H54 (cell line): Measurements from ENCODE around the gene ARL6IP6.

ENCODE experiments used
- DNase-seq: peaks from one replicate; pipeline ENCODE4 v3.0.0; 2011; ENCODE audit warnings: low spot score, mixed read lengths; ENCODE audit not compliant: insufficient read length
- FAIRE-seq: peaks from 3 replicates; lab custom pipeline; 2011; peaks lifted over from hg19 to GRCh38; lab: Jason Lieb, UNC
- POLR2A ChIP-seq: IDR thresholded peaks from 2 replicates; pipeline ENCODE4 v1.6.1; 2011; ENCODE audit warnings: low read depth, mild to moderate bottlenecking, low read length

The ARL6IP6 gene

GRCh38 chr2:152718076-152718908 is at the start of gene ARL6IP6:
Gene ARL6IP6 (plus strand): TSS chr2:152718620. CDS start chr2:152718625, 5 bp downstream.
- FAIRE-seq (peak; percentile 89), DNase-seq (peak; percentile 64)
- TF ChIP-seq POLR2A = peak; percentile 86

- DNase-seq (no peak), FAIRE-seq (no peak)
- no peak for TF ChIP-seq POLR2A
These were observed 44.1 kb upstream of the ARL6IP6 start for GRCh38 chr2:152674334-152674733.

GRCh38 chr2:152676461-152676860 is 42.0 kb upstream of the ARL6IP6 start:
- no peak for TF ChIP-seq POLR2A
- FAIRE-seq (no peak), DNase-seq (no peak)

GRCh38 chr2:152678808-152679207 is 39.6 kb upstream of the ARL6IP6 start:
- DNase-seq (no peak), FAIRE-seq (no peak)
- TF ChIP-seq POLR2A = no peak

GRCh38 chr2:152682663-152683062 is 35.8 kb upstream of the ARL6IP6 start:
- FAIRE-seq (no peak), DNase-seq (no peak)
- no peak for TF ChIP-seq POLR2A

GRCh38 chr2:152683400-152683799 is 35.0 kb upstream of the ARL6IP6 start:
- FAIRE-seq = peak; percentile 33
- no peak for TF ChIP-seq POLR2A
- DNase-seq = no peak

- no peak for TF ChIP-seq POLR2A
- no peak for FAIRE-seq
- DNase-seq = no peak
These were observed 32.1 kb upstream of the ARL6IP6 start for GRCh38 chr2:152686321-152686720.

GRCh38 chr2:152693033-152693432 is 25.4 kb upstream of the ARL6IP6 start:
- no peak for TF ChIP-seq POLR2A
- no peak for FAIRE-seq
- DNase-seq = no peak

GRCh38 chr2:152694161-152694661 is 24.2 kb upstream of the ARL6IP6 start:
- peak; percentile 89 for FAIRE-seq
- no peak for DNase-seq

GRCh38 chr2:152695763-152696162 is 22.7 kb upstream of the ARL6IP6 start:
- DNase-seq = no peak
- TF ChIP-seq POLR2A = no peak
- FAIRE-seq = no peak

More at GRCh38 chr2:152694161-152694661, 24.2 kb upstream of the ARL6IP6 start:
- no peak for TF ChIP-seq POLR2A

GRCh38 chr2:152696476-152696875 is 21.9 kb upstream of the ARL6IP6 start:
- no peak for TF ChIP-seq POLR2A
- DNase-seq (no peak), FAIRE-seq (no peak)

GRCh38 chr2:152701198-152701597 is 17.2 kb upstream of the ARL6IP6 start:
- FAIRE-seq (no peak), DNase-seq (no peak)
- no peak for TF ChIP-seq POLR2A

- TF ChIP-seq POLR2A = no peak
- FAIRE-seq = no peak
These were observed 11.9 kb upstream of the ARL6IP6 start for GRCh38 chr2:152706477-152707021.

GRCh38 chr2:152708742-152709141 is 9.7 kb upstream of the ARL6IP6 start:
- FAIRE-seq (no peak), DNase-seq (no peak)
- no peak for TF ChIP-seq POLR2A

More at GRCh38 chr2:152706477-152707021, 11.9 kb upstream of the ARL6IP6 start:
- DNase-seq = no peak
